NCI-H1092 (cell line): ENCODE results near the gene PRR36.
A peak's percentile ranks its signal among the peaks of the same experiment; 100 is the strongest.

Experiments used
- DNase-seq: peaks from one replicate; lab custom pipeline; 2025; lab: John Stamatoyannopoulos, UW

PRR36 gene

DNA sequence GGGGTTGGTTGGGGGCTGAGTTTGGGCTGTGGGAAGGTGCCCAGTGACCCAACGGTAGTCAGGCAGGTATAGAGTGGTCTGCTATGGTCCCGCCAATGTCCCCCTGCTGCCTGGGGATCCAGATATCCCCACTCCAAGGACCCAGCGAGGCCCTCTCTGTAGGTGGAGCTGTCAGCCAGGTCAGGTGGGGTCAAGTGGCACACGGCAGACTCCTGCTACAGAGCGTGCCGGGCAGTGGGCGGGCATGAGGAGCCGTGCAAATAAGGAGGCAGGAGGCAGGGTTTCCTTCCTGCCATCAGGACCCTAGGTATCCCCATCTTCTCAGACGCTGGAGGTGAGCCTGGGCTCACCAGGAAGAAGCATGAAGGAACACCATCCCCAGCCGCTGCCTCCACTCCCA, 29.2 kb downstream of the PRR36 start:
- no peak for DNase-seq

DNA sequence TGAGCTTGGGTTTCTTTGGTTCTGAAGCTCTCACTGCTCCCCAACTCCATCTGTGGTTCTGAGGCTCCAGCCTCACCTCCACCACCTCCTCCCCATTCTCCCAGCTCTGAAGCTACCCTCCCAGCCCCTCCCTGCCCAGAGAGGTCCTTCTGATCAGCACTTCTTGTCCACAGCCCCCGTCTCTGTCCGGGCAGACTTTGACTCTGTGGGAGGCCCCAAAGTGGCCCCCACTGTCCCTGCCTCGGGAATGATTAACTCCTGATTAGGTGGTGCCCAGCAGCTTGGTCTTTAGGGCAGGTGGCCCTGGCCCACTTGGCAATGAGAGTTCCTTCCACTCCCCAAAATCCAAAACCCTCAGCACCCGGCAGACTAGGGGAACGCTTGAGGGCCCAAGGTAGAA, 29.8 kb downstream of the PRR36 start:
- DNase-seq, result no peak

DNA sequence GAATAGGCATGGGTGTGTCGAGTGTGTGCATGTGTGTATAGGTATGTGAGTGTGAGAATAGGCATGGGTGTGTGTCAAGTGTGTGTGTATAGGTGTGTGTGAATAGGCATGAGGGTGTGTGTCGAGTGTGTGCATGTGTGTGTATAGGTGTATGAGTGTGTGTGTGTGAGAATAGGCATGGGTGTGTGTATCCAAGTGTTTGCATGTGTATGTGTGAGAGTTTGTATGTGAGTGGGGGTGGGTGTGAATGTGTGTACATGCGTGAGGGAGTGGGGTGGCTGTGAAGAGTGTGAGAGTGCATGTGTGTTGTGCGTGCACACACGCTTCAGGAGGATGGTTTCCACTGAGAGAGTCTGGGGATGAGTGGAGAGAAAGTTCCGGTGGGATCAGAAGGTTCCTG, 30.7 kb downstream of the PRR36 start:
- DNase-seq, result no peak

DNA sequence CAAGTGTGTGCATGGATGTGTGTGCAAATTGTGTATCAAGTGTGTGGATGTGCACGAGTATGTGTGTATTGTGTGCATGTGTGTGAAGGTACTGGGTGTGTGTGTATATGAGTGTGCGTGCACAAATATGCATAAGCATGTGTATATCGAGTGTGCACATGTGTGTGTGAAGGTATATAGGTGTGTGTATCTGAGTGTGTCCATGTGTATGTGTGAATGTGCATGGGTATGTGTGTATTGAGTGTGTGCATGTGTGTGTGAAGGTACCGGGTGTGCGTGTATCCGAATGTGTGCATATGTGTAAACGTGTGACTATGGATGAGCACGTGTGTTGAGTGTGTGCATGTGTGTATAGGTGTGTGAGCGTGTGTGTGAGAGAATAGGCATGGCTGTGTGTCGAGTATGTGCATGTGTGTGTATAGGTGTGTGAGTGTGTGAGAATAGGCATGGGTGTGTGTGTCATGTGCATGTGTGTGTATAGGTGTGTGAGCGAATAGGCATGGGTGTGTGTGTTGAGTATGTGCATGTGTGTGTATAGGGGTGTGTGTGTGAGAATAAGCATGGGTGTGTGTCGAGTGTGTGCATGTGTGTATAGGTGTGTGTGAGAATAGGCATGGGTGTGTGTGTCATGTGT, 31.4 kb downstream of the PRR36 start:
- no peak for DNase-seq

DNA sequence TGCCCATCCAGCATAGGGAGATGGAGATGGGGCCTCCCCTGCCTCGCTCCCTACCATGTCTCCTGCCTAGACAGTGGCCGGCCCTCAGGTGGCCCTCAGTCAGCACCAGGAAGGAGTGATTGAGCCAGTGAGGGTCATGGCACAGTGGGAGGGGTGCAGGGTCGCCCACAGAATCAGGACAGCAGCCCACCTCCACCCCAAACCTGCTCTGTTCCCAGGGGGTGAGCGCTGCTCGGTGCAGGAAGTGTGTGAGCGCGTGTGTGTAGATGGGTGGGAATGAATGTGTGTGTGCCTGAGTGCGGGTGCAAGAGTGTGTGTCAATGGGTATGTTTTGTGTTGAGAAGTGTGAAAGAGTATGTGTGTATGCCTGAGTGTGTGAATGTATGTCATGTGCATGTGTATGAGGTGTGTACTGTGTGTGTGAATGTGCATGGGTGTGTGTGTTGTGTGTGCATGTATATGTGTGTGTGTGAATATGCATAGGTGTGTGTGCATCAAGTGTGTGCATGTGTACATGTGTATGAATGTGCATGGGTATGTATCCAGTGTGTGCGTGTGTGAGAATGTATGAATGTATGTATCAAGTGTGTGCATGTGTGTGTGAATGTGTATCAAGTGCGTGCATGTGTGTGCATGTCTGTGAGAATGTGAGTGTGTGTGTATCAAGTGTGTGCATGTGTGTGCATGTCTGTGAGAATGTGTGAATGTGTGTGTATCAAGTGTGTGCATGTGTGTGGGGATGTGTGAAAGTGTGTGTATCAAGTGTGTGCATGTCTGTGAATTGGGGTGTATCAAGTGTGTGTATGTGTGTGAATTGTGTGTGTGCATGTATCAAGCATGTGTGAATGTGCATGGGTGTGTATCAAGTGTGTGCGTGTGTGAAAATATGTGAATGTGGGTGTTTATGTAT, 32.2 kb downstream of the PRR36 start:
- DNase-seq, result no peak

DNA sequence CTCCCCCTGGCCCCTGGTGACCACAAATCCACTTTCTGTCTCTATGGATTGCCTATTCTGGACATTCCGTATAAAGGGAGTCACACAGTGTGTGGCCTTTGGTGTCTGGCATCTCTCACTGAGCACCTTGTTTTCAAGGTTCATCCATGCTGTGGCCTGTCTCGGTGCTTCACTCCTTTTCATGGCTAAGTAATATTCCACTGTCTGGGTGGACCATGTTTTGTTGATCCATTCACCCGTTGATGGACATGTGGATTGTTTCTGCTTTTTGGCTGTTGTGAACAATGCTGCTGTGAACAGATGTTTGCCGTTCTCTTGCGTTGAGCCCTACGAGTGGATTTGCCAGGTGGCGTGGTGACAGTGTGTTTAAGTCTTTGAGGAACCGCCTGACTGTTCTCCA, 33.6 kb downstream of the PRR36 start:
- DNase-seq, result no peak

DNA sequence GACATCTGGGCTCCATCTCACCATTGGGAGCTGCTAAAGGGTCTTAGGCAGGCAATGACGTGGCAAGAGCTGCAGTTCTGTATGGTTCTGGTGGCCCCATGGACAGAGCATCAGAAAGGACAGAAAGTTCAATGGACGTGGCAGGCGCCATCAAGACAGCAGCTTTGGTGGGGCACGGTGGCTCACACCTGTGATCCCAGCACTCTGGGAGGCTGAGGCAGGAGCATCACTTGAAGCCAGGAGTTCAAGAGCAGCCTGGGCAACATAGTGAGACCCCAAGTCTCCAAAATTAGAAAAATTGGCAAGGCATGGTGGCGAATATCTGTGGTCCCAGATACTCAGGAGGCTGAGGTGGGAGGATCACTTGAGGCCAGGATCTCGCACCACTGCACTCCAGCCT, 34.7 kb downstream of the PRR36 start:
- DNase-seq, result no peak

DNA sequence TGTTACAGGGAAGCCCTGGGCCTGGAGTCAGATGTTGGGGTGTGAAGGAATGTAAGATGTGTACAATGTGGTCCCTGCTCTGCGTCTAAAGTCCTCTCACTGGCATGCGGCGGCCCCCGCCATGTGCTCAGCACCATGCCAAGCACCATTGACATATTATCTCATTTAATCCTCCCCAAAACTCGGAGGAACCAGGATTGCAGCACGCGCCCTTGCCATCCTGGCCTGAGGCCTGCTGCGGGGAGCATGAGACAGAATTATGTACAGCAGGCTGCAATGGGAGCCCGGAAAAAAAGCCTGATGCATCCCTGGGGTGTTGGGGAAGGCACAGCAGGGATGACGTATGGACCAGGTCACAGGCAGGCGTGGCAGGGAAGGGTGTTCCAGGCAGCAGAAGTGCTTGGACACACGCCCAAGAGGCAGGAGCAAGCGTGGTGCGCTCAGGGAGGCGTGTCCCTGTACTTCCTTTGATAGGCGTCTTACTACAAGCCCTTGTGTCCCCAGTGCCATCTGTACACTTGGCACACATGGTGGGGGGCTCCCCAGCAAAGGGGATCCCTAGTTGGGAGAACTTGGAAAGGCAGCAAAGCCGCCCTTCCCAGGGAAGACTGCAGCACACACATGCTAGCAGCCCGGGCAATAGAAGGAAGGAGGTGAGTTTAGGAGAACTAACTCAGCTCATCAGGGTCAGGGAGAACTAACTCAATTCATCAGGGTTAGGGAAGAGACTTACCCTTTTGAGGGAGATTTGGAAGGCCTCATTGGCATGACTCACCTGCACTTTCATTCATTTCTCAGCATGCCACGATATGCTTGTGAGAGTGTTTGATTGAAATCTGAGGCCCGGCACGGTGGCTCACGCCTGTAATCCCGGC, 40.7 kb downstream of the PRR36 start:
- DNase-seq, result no peak

DNA sequence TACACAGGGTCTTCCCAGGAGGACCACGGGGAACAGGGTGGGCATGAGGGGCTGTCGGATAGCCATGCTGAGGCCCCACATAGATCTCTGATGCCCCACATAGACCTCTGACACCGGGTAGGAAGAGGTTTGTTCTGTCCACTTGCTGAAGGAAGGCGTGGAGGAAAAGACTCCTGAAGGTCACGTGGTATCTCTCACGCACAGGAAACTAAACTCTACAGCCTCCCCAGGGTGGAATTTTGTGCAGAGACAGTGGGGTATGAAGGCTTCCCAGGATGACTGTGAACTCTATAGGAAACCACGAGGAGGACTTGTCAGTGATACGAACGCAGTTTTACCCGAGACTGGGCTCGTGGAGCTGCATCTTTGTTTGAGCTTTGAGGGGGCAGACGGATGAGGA, 41.4 kb downstream of the PRR36 start:
- DNase-seq, result no peak

DNA sequence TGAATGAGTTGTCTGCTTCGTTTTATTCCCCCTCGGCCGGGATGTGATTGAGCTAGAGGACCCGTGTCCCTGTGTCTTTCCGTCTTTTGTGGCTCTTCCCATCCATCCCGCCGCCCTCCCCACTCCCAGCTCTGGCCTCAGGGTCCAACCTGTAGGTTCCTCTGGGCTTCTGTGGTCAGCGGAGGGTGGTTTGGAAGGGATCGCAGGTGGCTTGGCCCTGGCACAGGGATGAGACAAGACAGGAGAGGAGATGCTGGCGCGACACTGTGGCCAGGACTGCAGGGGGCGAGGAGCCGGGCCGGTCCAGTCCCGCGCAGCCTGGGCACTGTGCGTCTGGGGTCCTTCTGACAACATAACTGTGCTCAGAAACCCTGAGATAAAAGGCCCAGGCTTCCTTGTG, 42.2 kb downstream of the PRR36 start:
- no peak for DNase-seq

DNA sequence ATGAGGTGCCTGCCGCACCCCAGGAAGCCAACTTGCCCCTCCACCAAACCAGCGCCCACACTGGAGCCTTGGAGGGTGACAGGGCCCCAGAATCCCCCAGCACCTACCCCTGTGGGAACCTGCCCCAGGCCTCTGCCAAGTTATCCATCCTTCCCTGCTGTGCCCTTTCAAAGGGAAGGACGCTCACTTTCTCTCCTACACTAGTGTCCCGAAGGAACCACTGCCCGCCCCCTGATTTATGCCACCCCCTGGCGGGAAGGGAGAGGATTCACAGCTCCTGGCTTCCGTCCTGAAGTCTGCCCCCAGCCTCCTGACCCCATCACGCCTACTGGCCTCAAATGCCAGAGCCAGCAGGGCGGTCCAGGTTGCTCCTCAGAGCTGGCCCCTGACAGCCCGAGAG, 42.7 kb downstream of the PRR36 start:
- no peak for DNase-seq

DNA sequence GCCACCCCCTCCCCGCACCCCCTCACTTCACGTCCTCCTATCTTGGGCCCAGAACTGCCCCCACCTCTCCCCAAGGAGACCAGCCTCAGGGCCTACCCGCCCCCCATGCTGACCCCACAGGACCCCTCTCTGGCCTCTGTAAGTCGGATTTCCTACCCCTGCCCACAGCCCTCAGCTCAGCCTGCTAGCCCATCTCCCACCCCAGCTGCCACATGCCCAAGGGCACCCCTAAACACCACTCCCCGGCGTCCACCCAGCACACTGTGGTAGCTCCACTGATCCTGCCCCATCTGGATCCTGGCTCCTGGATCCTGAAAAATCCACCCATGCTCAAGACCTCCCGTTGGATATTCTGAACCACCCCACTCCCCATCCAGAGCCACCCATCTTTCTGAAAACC, 43.4 kb downstream of the PRR36 start:
- no peak for DNase-seq

DNA sequence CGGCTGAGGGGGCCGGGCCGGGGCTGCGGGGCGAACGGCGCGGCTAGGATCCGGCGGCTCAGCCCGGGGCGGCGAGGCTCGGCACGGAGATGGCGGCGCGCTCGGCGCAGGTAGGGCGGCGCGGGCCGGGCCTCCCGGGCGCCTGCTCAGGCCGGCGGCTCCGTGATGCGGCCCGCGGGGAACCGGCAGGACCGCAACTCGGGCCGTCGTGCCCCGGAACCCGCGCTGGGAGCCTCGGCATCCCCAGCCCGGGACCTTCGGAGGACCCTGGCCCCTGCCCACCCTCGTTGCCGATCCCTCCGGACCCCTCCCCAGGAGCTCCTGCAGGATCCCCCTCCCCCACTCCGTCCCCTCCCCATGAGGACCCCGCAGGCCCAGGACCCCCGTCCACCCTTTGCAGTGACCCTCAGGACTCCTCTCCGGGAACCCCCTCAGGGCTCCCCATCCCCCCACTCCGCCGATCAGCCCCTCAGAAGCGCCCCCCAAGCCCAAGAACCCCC, 43.9 kb downstream of the PRR36 start:
- no peak for DNase-seq

DNA sequence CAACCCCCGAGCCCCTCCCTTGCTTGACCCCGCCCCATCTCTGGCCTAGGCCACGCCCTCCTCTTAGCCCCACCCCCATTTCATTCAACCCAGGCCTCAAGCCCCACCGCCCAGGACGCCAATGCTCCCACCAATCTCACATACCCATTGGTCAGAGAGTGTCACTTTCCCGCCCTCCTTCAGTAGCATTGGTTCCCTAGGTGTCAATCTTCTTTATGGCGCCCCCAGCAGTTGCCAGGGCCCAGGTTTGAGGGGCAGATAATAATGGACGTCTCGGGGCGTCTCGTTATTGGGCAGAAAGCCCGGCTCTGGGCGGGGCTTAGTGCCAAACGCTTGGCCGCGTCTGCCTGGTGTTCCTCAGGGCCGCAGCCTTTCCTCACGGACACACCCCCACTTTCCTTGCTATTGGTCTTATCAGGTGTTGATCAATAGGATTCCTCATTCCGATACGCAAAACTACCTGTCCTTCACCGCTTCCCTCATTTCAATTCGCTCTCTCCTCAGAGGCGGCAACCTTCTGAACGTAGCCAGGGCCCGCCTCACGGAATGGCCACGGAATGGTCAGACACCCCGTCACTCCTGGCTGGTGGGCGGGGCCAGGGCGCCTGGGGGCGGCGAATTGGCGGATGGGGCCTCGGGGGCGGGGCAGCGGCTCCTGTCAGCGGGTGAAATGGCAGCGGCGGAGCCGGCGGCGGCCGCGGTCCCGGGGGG, 44.5 kb downstream of the PRR36 start, which contains the start of gene EVI5L:
Gene EVI5L (plus strand): TSS at position 658 of the 711 bp plus-strand sequence. CDS start 16,325 bp downstream, outside the sequence.
- DNase-seq, result peak; percentile 100

DNA sequence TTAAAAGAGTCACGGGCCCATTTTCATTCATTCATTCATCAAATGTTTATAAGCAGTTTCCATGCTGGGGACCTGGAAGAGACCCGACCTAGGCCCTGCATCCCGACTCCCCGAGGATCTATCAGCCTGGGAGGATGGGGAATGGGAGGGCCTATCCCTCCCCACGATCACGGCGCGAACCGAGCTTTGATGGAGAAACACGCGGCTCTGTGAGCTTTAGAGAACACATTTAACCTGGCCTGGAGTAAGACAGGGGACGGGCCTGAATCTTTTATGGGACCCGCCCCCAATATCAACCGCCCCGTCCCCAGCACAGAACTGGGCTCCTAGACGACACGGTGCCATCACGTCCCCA, 45.0 kb downstream of the PRR36 start:
- DNase-seq, result no peak

DNA sequence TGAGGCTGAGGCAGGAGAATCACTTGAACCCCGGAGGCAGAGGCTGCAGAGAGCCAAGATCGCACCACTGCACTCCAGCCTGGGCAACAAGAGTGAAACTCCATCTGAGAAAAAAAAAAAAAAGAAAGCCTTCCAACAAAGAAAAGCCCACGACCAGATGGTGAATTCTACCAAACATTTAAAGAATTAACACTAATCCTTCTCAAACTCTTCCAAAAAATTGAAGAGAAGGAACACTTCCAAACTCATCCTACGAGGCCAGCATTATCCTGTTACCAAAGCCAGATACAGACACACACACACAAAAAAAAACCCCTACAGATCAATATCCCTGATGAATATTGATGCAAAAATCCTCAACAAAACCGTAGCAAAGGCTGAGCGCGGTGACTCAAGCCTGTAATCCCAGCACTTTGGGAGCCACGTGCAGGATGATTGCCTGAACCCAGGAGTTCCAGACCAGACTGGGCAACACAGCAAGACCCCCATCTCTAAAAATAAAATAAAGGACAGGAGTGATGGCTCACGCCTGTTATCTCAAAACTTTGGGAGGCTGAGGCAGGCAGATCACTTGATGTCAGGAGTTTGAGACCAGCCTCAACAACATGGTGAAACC, 50.4 kb downstream of the PRR36 start:
- DNase-seq, result no peak

DNA sequence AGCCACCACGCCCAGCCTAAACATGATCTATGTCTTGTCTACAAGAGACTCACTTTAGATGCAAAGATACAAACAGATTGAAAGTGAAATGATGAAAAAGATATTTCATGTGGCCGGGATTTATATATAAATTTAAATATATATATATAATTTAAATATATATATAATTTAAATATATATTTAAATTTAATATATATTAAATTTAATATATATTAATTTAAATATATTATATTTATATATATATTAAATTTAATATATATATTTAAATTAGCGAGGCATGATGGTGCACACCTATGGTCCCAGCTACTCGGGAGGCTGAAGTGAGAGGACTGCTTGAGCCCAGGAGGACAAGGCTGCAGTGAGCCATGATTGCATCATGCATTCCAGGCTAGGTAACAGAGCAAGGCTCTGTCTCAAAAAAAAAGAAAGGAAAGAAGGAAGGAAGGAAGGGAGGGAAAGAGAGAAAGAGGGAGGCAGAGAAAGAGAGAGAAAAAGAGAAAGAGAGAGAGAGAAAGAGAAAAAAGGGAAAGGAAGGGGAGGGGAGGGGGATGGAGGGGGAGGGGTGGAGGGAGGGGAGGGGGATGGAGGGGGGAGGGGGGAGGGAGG, 51.2 kb downstream of the PRR36 start:
- DNase-seq, result no peak

DNA sequence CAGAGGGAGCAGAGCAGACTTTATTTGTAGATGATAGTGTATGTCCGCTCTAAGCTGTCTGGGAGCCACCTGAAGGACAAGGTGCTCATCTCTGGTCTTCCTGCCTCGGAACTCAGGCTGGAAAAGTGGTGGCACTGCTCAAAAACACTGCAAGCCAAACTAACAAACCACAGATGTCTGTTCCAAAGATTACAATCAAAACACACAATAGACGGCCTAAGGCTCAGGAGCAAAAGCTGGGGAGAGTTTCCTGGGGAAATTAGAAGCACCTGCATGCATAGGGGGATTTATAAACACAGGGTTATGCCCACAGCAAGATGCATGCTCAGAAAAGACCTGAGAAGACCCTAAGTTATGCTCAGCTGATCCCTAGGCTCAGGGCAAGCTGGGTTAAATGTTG, 53.6 kb downstream of the PRR36 start:
- DNase-seq, result no peak

DNA sequence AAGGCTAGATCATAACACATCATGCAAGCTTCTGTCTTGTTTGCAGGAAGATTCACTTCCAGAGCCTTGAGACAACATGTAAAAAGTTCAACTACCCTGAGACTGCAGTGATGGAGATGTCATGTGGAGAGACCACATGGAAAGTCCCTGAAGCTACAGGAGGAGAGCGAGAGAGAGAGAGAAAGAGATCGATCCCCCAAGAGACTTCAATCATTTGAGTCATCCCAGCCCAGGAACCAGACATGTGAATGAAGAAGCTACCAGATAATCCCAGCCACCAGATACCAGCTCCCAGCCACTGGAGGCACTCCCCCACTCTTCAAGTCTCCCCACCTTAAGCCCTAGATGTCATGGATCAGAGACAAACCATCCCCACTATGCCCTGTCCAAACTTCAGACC, 54.9 kb downstream of the PRR36 start:
- DNase-seq, result no peak

DNA sequence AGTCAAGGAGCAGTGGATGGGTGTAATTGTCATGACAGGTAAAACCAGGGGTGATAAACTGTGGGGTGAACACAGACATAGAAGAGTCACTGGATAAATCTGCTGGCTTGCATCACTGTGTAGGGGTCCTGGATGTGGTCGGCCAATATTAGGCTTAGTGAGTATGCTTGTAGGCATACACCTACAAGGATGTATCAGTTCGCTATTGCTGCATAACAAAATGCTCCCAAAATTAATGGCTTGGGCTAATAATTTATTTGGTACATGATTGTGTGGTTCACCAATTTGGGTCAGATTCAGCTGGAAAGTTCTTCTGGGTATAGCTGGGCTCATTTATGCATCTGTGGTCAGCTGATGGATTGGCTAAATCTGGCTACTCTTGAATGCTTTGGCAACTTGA, 55.4 kb downstream of the PRR36 start:
- DNase-seq, result no peak
